OCI-LY7 (cell line): ENCODE data around the gene AUTS2.

Experiments used
- EZH2phosphoT487 ChIP-seq: fragments of 200-600 bp; sonication (generic); IDR thresholded peaks from 2 replicates; pipeline ENCODE4 v1.6.1; 2018; ENCODE audit warnings: low read depth, borderline replicate concordance, mild to moderate bottlenecking, mixed run types, antibody characterized with exemption, low read length, moderate library complexity, mixed read lengths
- TF ChIP-seq, protein P1 (sequence below): fragments of 200-600 bp; sonication (generic); conservative IDR thresholded peaks from 2 replicates; pipeline ENCODE4 v1.5.1; 2014; ENCODE audit warnings: mild to moderate bottlenecking, antibody characterized with exemption, low read length, moderate library complexity, mixed read lengths

GRCh38 chr7:69885431-69885830, 287.2 kb downstream of the AUTS2 start:
- TF ChIP-seq, protein P1, sequence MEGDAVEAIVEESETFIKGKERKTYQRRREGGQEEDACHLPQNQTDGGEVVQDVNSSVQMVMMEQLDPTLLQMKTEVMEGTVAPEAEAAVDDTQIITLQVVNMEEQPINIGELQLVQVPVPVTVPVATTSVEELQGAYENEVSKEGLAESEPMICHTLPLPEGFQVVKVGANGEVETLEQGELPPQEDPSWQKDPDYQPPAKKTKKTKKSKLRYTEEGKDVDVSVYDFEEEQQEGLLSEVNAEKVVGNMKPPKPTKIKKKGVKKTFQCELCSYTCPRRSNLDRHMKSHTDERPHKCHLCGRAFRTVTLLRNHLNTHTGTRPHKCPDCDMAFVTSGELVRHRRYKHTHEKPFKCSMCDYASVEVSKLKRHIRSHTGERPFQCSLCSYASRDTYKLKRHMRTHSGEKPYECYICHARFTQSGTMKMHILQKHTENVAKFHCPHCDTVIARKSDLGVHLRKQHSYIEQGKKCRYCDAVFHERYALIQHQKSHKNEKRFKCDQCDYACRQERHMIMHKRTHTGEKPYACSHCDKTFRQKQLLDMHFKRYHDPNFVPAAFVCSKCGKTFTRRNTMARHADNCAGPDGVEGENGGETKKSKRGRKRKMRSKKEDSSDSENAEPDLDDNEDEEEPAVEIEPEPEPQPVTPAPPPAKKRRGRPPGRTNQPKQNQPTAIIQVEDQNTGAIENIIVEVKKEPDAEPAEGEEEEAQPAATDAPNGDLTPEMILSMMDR: no peak
- no peak for TF ChIP-seq EZH2phosphoT487
